ENCODE data around the gene TRIM6. TPM values are rescaled to one million over a fixed set of nuclear protein-coding genes. Genes with fewer than 3 reads are reported as not detected.
"Not testable (repeated sequence)": the region's sequence is repeated elsewhere in the genome, so short reads cannot be mapped to it uniquely, and the experiment has no call there.

TRIM6 gene, protein sequence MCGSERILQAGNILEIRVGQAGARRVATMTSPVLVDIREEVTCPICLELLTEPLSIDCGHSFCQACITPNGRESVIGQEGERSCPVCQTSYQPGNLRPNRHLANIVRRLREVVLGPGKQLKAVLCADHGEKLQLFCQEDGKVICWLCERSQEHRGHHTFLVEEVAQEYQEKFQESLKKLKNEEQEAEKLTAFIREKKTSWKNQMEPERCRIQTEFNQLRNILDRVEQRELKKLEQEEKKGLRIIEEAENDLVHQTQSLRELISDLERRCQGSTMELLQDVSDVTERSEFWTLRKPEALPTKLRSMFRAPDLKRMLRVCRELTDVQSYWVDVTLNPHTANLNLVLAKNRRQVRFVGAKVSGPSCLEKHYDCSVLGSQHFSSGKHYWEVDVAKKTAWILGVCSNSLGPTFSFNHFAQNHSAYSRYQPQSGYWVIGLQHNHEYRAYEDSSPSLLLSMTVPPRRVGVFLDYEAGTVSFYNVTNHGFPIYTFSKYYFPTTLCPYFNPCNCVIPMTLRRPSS
- 3.5 TPM for polyA plus RNA-seq (2013, experiment 1 of 2; ENCODE audit: insufficient read length)
- polyA plus RNA-seq (2013, experiment 2 of 2; ENCODE audit: insufficient read length), result 4.1 TPM

DNA sequence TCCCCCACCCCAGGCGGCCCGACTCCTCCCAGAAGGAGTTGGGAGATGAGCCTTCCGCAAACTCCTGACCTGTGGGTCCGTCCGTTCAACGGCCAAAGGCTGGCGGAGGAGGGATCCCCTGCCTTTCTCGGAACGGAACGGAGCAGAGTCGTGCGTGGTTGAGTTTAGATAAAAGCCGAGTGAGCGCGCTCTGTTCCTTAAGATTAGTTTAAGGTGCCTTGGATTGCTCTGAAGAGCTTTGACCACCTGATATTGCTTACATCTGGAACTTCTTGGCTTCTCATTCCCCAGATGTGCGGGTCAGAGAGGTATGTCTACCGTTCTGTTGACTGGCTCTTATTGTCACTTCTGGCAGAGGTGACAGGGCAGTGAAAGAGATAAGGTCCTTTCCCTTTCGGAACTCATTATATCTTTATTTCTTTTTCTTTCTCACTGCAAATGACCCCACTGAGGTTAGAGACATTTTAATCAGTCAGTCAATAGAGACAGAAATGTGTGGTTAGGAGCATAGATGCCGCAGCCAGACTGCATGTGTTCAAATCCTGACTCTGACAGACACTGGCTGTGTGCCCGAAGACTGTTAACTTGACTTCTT, at the start of gene TRIM6:
Gene TRIM6 (plus strand): TSS at position 31 of the 595 bp plus-strand sequence. CDS start 261 bp downstream, at position 292.
- peak; percentile 48 for DNase-seq

DNA sequence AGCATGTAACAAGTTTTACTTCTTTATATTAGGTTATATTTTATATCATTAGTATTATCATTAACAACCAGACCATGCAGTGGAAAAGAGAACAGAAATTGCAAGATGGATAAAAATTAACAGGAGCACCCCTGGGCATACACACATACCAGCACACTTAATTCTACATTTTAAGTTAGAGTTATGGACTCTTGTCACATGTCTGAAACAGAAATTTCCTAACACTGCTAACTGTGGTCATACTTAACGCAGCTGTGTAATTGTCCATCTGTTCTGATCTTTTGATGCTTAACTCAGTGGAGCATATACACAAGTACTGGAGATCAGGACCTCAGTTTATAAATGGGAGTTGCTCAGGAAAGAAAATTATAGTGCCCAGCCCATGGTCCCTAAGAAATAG, 48.5 kb upstream of the TRIM6 start:
- DNase-seq, result no peak

DNA sequence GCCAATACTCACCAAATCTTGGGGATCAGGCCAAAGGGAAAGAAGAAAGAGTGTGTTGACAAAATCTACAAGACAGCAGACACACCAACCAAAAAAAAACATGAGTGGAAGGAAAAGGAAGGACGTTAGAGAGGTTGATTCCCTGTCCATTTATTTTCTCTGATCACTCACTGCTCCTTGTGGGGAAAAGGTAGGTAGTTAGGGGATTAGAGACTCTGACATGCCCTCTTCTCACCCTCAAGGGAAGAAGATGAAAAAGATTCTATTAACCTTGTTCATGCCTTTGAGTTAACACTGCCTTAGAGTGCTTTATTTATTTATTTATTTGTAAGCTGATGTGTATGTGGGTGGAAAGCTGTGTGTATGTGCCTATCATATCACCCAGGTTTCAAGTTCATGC, 48.0 kb upstream of the TRIM6 start, which contains the start of gene OR52H1:
Gene OR52H1 (minus strand): TSS at position 101 of the 400 bp plus-strand sequence. CDS start 3,035 bp downstream, outside the sequence.
- DNase-seq, result no peak

DNA sequence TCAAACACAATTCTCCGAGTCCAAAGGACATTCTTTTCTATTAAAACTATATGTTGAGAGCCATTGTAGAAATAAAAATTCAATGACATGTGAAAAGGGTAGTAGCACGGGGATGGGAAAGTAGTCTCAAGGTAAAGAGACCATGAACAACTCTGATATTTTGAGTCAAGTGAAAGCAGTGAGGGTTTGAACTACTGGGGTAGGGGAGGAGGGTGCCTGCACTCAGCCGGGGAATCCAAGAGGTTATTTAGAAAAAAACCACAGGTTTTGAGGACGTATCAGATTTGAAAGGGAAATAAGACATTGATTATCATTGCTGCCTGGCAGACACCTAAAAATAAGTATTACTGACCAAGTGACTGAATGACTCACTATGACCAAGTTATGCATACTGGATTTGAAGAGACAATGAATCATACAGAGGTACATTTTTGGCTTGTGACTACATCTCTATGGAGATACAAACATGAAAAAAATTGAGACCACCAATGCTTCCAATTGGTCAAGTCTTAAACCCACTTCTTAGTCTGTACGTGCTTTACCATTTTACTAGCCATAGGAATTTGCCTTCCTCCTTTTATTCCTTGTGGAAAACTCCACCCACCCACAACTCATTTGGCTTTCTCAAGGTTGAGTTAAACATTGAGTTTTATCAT, 45.9 kb upstream of the TRIM6 start:
- DNase-seq, result peak; percentile 87

DNA sequence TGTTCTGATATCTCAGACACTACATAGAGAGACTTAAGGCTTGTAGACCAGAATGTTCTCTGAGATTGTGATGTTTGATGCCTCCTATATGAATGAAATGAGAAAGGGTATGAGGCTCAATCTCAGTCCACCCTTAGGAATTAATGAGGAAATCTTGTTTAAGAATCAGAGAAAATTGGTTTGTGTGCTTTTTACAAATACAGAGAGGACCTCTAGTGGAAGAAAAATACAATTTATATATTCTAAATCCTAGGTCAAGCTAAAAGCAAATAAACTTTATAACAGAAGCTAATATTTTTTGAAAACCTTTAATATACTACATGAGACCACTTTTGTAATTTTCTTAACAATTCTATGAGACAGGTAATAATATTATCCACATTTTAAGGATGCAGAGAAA, 43.1 kb upstream of the TRIM6 start:
- peak; percentile 4 for DNase-seq

DNA sequence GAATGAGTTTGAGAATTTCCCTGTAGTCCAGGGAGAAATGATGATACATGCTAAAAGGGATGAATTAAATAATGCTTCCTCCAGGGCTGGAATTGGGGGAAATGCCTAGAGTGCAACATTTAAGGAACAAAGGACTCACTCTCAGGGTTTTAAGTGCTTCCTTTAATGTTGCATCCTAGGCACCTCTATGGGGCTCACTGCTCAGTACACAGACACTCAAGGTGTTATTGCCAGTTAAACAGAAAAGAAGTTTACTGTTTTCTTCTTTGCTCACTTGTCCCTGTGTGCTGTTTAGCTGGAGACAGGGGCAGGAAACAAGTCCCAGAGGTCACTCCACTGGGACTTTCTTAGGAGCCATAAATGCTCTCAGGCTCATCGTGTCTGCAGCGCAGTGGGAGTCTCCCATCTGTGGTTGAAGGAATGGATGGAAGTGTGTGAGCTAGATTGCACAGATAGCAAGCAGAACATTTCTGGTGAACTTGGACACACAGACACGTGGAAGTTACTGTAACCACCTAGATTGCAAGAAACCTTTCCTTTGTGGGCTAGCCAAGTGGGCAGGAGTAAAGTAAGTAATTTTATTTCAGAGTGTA, 39.7 kb upstream of the TRIM6 start:
- DNase-seq, result no peak

GRCh38 chr11:5557751-5558150, 38.7 kb upstream of the TRIM6 start:
- no peak for DNase-seq

- no peak for DNase-seq
Observed at GRCh38 chr11:5564259-5565019, 32.0 kb upstream of the TRIM6 start.

DNA sequence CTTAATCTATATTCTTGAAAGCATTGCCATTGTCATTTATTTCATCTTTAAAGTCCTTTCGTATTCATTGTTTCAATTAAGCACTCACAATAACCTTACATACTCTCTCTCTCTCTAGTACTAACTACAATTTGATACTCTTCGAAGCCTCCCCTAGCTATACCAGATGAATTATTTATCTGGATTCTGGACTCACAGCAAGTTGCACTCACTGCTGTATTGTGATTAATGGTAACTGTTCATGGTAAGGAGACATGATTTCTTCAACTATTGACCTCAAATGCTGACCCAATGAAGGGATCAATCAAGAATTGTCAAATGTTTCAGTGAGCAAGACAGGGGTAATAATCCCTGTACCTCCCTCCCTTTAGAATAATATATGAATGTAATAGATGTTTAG, 21.8 kb upstream of the TRIM6 start:
- DNase-seq, result no peak

GRCh38 chr11:5575152-5575551, 21.3 kb upstream of the TRIM6 start:
- no peak for DNase-seq

DNA sequence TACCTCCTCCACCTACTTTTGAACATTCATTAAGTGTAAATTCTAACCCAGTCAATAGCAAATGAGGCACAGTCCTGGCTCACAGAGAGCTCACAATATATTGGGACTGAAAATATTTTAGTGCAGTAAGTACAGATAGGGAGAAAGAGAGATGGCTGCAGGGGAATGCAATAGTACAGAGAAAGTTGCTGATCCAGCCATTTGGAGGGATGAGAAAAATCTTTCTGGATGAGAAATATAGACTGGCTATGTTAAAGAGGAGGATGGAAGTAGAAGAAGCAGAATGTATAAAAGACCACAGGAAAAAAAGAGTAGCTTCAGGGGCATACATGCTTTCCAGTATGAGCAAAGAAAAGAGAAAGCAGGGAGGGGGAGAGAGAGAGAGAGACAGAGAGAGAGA, 19.3 kb upstream of the TRIM6 start:
- no peak for DNase-seq

DNA sequence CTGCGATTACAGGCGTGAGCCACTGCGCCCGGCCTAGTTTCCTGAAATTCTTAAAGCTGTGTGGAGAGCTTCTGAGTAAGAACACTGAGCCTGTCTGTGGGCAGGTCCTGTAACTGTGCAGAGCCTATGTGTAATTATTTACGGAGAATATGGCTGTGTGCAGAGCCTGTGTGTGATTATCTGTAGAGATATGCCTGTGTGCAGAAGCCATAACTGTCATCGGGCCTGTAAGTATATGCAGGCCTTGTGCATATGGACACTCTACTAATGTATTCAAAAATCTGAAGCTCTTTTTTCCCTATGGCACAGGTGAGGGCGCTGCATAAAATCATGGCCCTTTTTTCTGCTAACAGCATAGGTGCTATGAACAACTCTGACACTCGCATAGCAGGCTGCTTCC, 15.9 kb upstream of the TRIM6 start, which contains the start of gene OR52B6:
Gene OR52B6 (plus strand): TSS at position 301 of the 400 bp plus-strand sequence. CDS start 0 bp downstream, at position 301.
- DNase-seq, result no peak

DNA sequence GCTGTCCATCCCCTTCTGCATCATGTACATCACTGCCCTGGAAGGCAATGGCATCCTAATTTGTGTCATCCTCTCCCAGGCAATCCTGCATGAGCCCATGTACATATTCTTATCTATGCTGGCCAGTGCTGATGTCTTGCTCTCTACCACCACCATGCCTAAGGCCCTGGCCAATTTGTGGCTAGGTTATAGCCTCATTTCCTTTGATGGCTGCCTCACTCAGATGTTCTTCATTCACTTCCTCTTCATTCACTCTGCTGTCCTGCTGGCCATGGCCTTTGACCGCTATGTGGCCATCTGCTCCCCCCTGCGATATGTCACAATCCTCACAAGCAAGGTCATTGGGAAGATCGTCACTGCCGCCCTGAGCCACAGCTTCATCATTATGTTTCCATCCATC, 15.4 kb upstream of the TRIM6 start:
- no peak for DNase-seq

GRCh38 chr11:5584458-5584857, 12.0 kb upstream of the TRIM6 start:
- not testable (repeated sequence) for DNase-seq

DNA sequence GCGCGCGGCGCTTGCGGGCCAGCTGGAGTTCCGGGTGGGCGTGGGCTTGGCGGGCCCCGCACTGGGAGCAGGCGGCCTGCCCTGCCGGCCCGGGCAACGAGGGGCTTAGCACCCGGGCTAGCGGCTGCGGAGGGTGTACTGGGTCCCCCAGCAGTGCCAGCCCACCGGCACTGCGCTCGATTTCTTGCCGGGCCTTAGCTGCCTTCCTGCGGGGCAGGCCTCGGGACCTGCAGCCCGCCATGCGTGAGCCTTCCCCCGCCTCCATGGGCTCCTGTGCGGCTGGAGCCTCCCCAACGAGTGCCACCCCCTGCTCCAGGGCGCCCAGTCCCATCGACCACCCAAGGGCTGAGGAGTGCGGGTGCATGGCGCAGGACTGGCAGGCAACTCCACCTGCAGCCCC, 6.5 kb upstream of the TRIM6 start:
- not testable (repeated sequence) for DNase-seq

DNA sequence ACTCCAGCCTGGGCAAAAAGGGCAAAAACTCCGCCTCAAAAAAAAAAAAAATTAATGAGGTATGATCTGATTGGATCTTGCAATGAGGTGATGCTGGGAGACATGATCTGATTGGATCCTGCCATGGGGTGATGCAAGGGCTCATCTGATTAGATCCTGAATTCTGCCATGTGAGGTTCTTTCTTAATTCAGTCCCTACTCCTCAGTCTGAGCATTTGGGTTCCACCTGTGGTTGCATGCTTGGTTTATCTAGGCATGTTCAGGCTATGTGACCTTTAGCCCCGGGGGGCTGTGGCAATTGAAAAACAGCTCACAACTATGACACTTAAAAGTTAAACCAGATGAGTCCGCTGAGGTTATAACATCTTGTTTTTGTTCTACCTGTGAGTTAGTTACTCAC, 4.8 kb upstream of the TRIM6 start:
- DNase-seq, result no peak

DNA sequence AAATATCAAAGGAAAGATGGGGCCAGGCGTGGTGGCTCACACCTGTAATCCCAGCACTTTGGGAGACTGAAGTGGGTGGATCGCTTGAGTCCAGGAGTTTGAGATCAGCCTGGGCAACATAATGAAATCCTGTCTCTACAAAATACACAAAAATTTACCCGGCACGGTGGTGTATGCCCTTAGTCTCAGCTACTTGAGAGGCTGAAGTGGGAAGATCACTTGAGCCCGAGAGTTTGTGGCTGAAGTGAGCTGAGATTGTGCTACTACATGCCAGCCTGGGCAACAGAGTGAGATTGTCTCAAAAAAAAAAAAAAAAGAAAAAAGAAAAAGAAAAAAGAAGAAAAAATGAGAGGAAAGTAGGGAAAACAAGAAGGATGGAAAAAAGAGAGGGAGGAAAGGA, 3.8 kb upstream of the TRIM6 start:
- DNase-seq, result no peak

DNA sequence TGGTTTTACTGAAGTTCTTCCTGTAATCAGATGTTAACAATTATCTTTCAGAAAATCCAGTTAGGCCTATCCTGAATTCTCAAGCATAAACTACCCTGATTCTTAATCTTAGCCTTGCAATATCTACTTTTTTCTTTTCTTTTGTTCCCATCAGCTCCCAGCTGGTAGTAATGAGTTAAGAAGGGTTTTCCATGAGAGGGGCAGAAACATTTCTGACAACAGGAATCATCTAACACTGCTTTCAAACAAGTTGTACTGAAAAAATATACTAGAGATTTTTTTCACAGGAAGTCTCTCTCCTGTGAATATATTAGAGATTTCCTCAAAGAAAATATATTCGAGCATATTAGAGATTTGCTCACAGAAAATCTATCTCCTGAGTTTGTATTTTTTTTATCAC, 3.3 kb upstream of the TRIM6 start:
- DNase-seq, result no peak

DNA sequence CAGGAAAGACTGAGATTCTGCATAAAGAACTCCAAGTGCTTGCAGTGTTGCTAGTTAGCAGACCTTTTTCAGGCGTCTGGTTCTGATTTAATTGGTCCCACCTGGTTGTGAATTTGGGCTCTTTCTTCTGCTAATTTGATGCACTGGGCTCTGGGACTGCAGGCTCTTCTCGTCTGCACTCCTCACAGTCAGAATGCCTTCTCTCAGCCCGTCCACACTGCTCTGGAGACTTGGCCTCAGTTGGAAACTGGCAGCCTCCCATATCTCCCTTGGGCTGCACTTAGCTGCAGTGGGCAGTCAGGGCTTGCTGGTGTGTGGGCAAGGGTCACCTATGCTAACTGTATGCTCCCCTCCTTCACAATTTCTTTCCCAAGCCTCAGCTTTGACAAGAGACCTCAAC, 1.5 kb downstream of the TRIM6 start:
- DNase-seq, result no peak

- DNase-seq, result peak; percentile 80
Observed at GRCh38 chr11:5600374-5600851, 4.0 kb downstream of the TRIM6 start.

DNA sequence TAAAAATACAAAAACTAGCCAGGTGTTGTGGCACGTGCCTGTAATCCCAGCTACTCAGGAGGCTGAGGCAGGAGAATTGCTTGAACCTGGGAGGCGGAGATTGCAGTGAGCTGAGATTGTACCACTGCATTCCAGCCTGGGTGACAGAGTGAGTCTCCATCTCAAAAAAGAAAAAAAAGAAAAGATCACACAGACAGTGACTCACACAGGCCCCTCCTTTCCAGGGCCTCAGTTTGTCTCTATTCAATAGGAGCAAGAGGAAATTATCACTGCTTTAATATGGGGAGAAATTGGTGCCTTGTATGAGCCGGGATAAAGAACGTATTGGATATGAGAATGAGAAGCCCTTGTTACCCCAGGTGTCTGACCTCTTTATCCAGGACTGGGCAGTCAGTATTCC, 6.4 kb downstream of the TRIM6 start:
- DNase-seq, result peak; percentile 43

DNA sequence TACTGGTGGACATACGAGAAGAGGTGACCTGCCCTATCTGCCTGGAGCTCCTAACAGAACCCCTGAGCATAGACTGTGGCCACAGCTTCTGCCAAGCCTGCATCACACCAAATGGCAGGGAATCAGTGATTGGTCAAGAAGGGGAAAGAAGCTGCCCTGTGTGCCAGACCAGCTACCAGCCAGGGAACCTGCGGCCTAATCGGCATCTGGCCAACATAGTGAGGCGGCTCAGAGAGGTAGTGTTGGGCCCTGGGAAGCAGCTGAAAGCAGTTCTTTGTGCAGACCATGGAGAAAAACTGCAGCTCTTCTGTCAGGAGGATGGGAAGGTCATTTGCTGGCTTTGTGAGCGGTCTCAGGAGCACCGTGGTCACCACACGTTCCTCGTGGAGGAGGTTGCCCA, 6.9 kb downstream of the TRIM6 start:
- DNase-seq, result no peak

All from fibroblast of skin of scalp (primary cell).